A549 treated with RU486 at 1 μM for 4 hours (cell line): ENCODE data around the gene RGS11. TPM values are rescaled to one million over a fixed set of nuclear protein-coding genes. Genes with fewer than 3 reads are reported as not detected.

ENCODE experiments used
- total RNA-seq: library from RNA; stranded (reverse); fragments of 200-300 nt; extraction: Qiagen RNA extraction; gene quantifications from 5 replicates; pipeline ENCODE4 v1.2.3, GENCODE V29; 2022; ENCODE audit warnings: low read depth

Gene RGS11
- total RNA-seq, result 2.7 to 5.9 TPM (median 4.2 TPM) in 5 replicates

DNA sequence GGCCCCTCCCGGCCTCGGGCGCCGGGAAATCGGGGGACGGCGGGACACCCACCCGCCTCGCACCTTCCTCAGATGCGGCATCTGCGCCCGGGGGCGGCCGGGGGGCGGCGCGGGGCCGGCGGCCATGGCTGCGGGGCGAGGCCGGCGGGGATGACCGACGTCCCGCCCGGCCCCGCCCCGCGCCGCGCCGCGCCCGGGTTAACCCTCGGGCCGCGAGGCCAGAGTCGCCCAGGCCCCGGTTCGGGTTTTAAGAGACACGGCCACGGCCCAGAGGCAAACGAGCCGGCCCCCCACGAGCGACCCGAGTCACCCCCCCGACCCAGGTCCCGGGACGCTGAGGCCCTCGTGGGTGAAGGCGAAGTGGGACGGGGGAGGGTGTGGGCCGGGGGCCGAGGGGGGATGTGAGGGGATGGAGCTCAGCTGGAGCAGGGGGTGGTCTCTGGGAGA lies at the start of gene RGS11:
TSS of gene RGS11 (minus strand) at position 159 of the 447 bp plus-strand sequence. CDS start at position 126, 33 bp downstream.

DNA sequence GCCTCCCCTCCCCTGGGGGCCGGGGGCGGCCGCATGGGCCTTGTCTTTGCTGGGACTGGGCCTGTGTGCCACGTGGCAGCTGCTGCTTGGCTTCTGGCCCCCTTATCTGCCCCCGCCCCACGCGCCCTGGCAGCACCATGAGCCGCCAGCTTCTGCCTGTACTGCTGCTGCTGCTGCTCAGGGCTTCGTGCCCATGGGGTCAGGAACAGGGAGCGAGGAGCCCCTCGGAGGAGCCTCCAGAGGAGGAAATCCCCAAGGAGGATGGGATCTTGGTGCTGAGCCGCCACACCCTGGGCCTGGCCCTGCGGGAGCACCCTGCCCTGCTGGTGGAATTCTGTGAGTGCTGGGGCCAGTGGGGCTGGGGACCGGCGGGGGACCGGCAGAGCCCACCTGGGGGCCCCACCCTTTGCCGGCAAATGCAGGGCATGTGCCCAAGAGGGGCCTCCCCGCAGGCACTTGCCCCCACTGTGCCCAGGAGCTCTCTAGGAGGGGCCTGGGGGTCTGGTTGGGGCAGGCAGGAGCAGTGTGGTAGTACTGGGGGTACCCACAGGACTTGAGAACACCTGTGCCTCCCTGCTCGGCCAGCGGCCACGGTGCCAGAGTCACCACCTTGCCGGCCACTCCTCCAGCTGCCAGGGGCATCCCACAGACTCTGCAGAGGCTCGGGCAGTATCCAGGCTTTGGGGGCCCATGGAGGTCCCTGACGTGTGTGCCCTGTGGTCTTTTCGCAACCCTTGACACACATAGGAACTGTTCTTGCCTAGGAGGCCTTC lies 7.5 kb upstream of the RGS11 start, which contains the start of gene PDIA2:
TSS of gene PDIA2 (plus strand) at position 132 of the 773 bp plus-strand sequence. CDS start at position 138, 6 bp downstream.

GRCh38 chr16:280552-280951 lies 4.8 kb upstream of the RGS11 start, which contains the start of gene ARHGDIG:
Gene ARHGDIG (plus strand): TSS chr16:280591. CDS start chr16:280681, 90 bp downstream.

DNA sequence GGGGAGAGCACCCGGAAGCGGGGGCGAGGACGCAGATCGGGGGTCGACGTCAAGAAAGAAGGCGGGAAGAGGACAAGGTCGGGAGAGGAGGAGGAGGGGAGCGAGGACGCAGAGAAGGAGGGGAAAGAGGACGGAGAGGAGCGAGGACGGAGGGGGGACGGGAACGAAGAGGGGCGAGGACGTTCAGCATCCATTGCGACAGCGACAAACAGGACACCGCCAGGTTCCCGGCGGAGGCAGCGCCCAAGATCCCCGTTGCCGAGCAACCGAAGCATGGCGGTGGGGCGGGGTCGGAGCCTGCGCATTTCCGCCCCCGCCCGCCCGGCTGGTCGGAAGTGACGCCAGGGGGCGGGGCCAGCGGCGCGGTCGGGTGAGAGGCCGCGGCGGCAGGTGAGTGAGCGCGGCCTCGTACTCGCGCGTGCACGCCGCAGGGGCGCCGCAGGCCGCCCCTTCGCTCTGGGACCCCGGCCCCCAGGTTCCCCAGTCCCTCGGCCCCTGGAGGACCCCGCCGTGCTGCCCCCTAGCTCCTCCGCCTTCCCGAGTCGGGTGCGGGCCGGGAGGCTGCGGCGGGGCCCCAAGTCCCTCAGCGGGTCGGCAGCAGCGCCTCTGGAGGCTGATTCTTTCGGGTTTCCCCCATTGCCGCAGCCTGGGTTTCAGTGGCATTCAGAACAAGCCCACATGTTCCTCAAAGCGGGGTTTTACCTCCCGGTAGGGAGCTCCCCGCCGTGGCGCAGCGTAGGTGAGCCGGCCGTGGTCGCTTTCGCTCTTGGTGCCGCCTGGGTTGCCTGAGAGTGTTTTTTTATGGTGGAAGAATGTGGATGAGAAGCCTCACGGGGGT lies 41.1 kb downstream of the RGS11 start, which contains the start of gene FAM234A:
TSS of gene FAM234A (plus strand) at position 354 of the 838 bp plus-strand sequence. CDS start 19,593 bp downstream, outside the sequence.

GRCh38 chr16:228852-229730 lies 46.7 kb downstream of the RGS11 start, which contains the start of gene LUC7L:
Gene LUC7L (minus strand): TSS chr16:229449. CDS start chr16:229339, 110 bp downstream.

Other genes with a start within 250 kb of the RGS11 start
- gene POLR3K, start 222.3 kb downstream of the RGS11 start, total RNA-seq, result 35.9 to 42.8 TPM (median 42.4 TPM) in 5 replicates
- gene SNRNP25, start 222.1 kb downstream of the RGS11 start, total RNA-seq, result 56.8 to 85.9 TPM (median 71.1 TPM) in 5 replicates
- gene RHBDF1, start 203.3 kb downstream of the RGS11 start, total RNA-seq, result 17.0 to 29.1 TPM (median 25.8 TPM) in 5 replicates
- 61.0 to 78.2 TPM (median 72.5 TPM) in 5 replicates for gene MPG, start 197.7 kb downstream of the RGS11 start, total RNA-seq
- 21.2 to 30.4 TPM (median 27.7 TPM) in 5 replicates for gene NPRL3, start 137.3 kb downstream of the RGS11 start, total RNA-seq
- 0.14 TPM in 1 of 5 replicates, not detected in the others for gene HBZ, start 123.3 kb downstream of the RGS11 start, total RNA-seq
- not detected in 5 replicates for gene HBM, start 110.0 kb downstream of the RGS11 start, total RNA-seq
- gene HBA2, start 103.1 kb downstream of the RGS11 start, total RNA-seq, result 0.55 to 0.80 TPM (median 0.57 TPM) in 3 of 5 replicates, not detected in the others
- 0.55 to 1.8 TPM (median 1.1 TPM) in 4 of 5 replicates, not detected in the other for gene HBA1, start 99.3 kb downstream of the RGS11 start, total RNA-seq
- 6.1 to 7.9 TPM (median 6.9 TPM) in 5 replicates for gene HBQ1, start 95.5 kb downstream of the RGS11 start, total RNA-seq
- gene LUC7L, start 46.5 kb downstream of the RGS11 start, total RNA-seq, result 42.5 to 51.2 TPM (median 50.0 TPM) in 5 replicates
- gene FAM234A, start 41.1 kb downstream of the RGS11 start, total RNA-seq, result 40.5 to 52.4 TPM (median 48.2 TPM) in 5 replicates
- 1.8 to 3.6 TPM (median 2.5 TPM) in 5 replicates for gene ARHGDIG, start 4.6 kb upstream of the RGS11 start, total RNA-seq
- gene PDIA2, start 7.2 kb upstream of the RGS11 start, total RNA-seq, result 0.13 to 0.64 TPM (median 0.31 TPM) in 4 of 5 replicates, not detected in the other
- 30.0 to 37.7 TPM (median 35.5 TPM) in 5 replicates for gene AXIN1, start 76.8 kb upstream of the RGS11 start, total RNA-seq
- gene MRPL28, start 94.6 kb upstream of the RGS11 start, total RNA-seq, result 119 to 135 TPM (median 129 TPM) in 5 replicates
- 27.5 to 40.7 TPM (median 35.0 TPM) in 5 replicates for gene PGAP6, start 106.0 kb upstream of the RGS11 start, total RNA-seq
- gene NME4, start 121.3 kb upstream of the RGS11 start, total RNA-seq, result 286 to 471 TPM (median 425 TPM) in 5 replicates
- gene DECR2, start 125.9 kb upstream of the RGS11 start, total RNA-seq, result 18.8 to 30.2 TPM (median 25.3 TPM) in 5 replicates
- gene RAB11FIP3, start 149.7 kb upstream of the RGS11 start, total RNA-seq, result 16.4 to 22.4 TPM (median 18.8 TPM) in 5 replicates